Breast epithelium (tissue), 3 donors: ENCODE measurements around the gene RBM18.

ENCODE experiments used
- POLR2A ChIP-seq: fragments of 450-650 bp; IDR thresholded peaks from one replicate; pipeline ENCODE4 v1.6.1; 2016; ENCODE audit warnings: antibody characterized with exemption, mild to moderate bottlenecking, moderate library complexity
- POLR2AphosphoS5 ChIP-seq, 3 donors: sonication (generic); formaldehyde crosslinking; IDR thresholded peaks; one replicate each; pipeline ENCODE4 v1.6.1; 2017; ENCODE audit warnings: antibody characterized with exemption in 3 of 3
- TF ChIP-seq, protein P1 (sequence below), 3 donors: fragments of 450-650 bp; IDR thresholded peaks; one replicate each; pipeline ENCODE4 v1.5.1; 2016 to 2017; ENCODE audit warnings: antibody characterized with exemption in 3 of 3, mild to moderate bottlenecking in 3 of 3, moderate library complexity in 3 of 3

DNA sequence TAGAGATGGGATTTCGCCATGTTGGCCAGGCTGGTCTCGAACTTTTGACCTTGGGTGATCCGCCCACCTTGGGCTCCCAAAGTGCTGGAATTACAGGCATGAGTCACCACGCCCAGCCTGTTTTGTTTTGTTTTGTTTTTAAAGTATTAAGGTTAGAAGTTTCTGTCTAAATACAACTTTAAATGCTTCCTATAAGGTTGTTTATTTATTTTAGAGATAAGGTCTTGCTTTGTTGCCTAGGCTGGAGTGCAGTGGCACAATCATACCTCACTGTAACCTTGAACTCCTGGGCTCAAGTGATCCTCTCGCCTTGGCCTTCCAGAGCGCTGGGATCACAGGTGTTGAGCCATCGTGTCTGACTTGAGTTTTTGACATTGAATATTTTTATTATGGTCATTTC lies 11.5 kb upstream of the RBM18 start:
- TF ChIP-seq POLR2AphosphoS5 (IDR thresholded peaks at IDR 0.05) = no peak
- no peak for TF ChIP-seq POLR2A
- TF ChIP-seq, protein P1, sequence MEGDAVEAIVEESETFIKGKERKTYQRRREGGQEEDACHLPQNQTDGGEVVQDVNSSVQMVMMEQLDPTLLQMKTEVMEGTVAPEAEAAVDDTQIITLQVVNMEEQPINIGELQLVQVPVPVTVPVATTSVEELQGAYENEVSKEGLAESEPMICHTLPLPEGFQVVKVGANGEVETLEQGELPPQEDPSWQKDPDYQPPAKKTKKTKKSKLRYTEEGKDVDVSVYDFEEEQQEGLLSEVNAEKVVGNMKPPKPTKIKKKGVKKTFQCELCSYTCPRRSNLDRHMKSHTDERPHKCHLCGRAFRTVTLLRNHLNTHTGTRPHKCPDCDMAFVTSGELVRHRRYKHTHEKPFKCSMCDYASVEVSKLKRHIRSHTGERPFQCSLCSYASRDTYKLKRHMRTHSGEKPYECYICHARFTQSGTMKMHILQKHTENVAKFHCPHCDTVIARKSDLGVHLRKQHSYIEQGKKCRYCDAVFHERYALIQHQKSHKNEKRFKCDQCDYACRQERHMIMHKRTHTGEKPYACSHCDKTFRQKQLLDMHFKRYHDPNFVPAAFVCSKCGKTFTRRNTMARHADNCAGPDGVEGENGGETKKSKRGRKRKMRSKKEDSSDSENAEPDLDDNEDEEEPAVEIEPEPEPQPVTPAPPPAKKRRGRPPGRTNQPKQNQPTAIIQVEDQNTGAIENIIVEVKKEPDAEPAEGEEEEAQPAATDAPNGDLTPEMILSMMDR (IDR thresholded peaks at IDR 0.05) = no peak
